GM12891 (cell line): ENCODE data around the gene HLA-G.

Experiments
- PAX5 ChIP-seq: IDR thresholded peaks from 2 replicates; pipeline ENCODE4 v1.6.1; 2011; ENCODE audit warnings: low read length, moderate library complexity, mild to moderate bottlenecking; ENCODE audit not compliant: insufficient read depth, severe bottlenecking
- POLR2A ChIP-seq: IDR thresholded peaks from 2 replicates; pipeline ENCODE4 v1.6.1; 2011; ENCODE audit warnings: low read depth, low read length, control low read depth
- POLR2AphosphoS5 ChIP-seq: IDR thresholded peaks from 2 replicates; pipeline ENCODE4 v1.6.1; 2011; ENCODE audit warnings: low read depth, low read length, control low read depth
- SPI1 ChIP-seq: IDR thresholded peaks from 2 replicates; pipeline ENCODE4 v1.6.1; 2011; ENCODE audit warnings: low read depth, low read length, control low read depth

- TF ChIP-seq POLR2A (no peak), POLR2AphosphoS5 (no peak), PAX5 (no peak), SPI1 (no peak)
Observed at GRCh38 chr6:29797135-29797534, 30.5 kb upstream of the HLA-G start.
